HG02571 (cell line): ENCODE results near the gene STAC2.

Experiments used
- ATAC-seq: cut with Tn5 transposase; IDR thresholded peaks from one replicate; pipeline ENCODE4 v1.9.1; 2021; ENCODE audit warnings: mild to moderate bottlenecking, moderate library complexity; ENCODE audit not compliant: unreplicated experiment

The STAC2 gene

GRCh38 chr17:39166437-39167335, 59.1 kb downstream of the STAC2 start:
- no peak for ATAC-seq

- no peak for ATAC-seq
Measured at GRCh38 chr17:39165841-39166349, 59.9 kb downstream of the STAC2 start, which contains the start of gene ARL5C. Gene ARL5C (minus strand): TSS chr17:39166161. CDS start chr17:39165760, 401 bp downstream.

GRCh38 chr17:39165178-39165840, 60.4 kb downstream of the STAC2 start:
- ATAC-seq: no peak

- peak; percentile 63 for ATAC-seq
Measured at GRCh38 chr17:39164675-39165143, 61.0 kb downstream of the STAC2 start.

GRCh38 chr17:39161962-39162361, 63.8 kb downstream of the STAC2 start:
- ATAC-seq: no peak
